Sigmoid colon (tissue), 4 donors: ENCODE measurements around the gene IFITM10.

ENCODE experiments used
- CTCF ChIP-seq, 4 experiments: fragments of 450-650 bp in 3 of 4; fragments of 200-600 bp in 1 of 4; IDR thresholded peaks; one replicate each; pipeline ENCODE4 v1.5.1; 2016 to 2019; ENCODE audit warnings: antibody characterized with exemption in 4 of 4, mild to moderate bottlenecking in 3 of 4, moderate library complexity in 2 of 4
- EP300 ChIP-seq, 4 donors: sonication (generic); formaldehyde crosslinking; IDR thresholded peaks; one replicate each; pipeline ENCODE4 v1.6.1; 2017; ENCODE audit warnings: antibody characterized with exemption in 4 of 4

GRCh38 chr11:1779034-1779805 lies 28.8 kb upstream of the IFITM10 start:
- TF ChIP-seq EP300 (IDR thresholded peaks at IDR 0.05) (no peak), CTCF (IDR thresholded peaks at IDR 0.05) (no peak)
